Lower leg skin (tissue), 3 donors: ENCODE measurements around the gene PRKCH.

ENCODE experiments used
- CTCF ChIP-seq, 3 donors: fragments of 450-650 bp; IDR thresholded peaks; one replicate each; pipeline ENCODE4 v1.5.1; 2016; ENCODE audit warnings: antibody characterized with exemption in 3 of 3, mild to moderate bottlenecking in 3 of 3, moderate library complexity in 2 of 3
- POLR2A ChIP-seq, 2 donors: fragments of 450-650 bp; IDR thresholded peaks; one replicate each; pipeline ENCODE4 v1.6.1; 2016 to 2017; ENCODE audit warnings: antibody characterized with exemption in 2 of 2, mild to moderate bottlenecking in 1 of 2, moderate library complexity in 1 of 2

- no peak for TF ChIP-seq CTCF (IDR thresholded peaks at IDR 0.05)
- TF ChIP-seq POLR2A (IDR thresholded peaks at IDR 0.05): no peak
Measured at GRCh38 chr14:61321385-61322010, at the start of gene PRKCH.
